SK-N-SH treated with all-trans-retinoic acid at 6 μM for 48 hours (cell line): Measurements from ENCODE around the gene RBMS3.

Source experiments
- ATAC-seq: fragments of 200-7000 bp; cut with Tn5 transposase; 3 replicates; pipeline ENCODE4 v1.9.1; 2020; ENCODE audit warnings: mild to moderate bottlenecking, moderate library complexity
- ARNTL ChIP-seq: fragments of 450-650 bp; formaldehyde crosslinking; IDR thresholded peaks from 2 replicates; pipeline ENCODE4 v1.5.0; 2020; ENCODE audit warnings: low read depth, mild to moderate bottlenecking, moderate library complexity, borderline replicate concordance
- BACH2 ChIP-seq: fragments of 250-450 bp; sonication (Bioruptor Pico); IDR thresholded peaks from 2 replicates; pipeline ENCODE4 v1.9.0; 2021; ENCODE audit warnings: mild to moderate bottlenecking, borderline replicate concordance
- CREB5 ChIP-seq: fragments of 250-450 bp; sonication (Bioruptor Pico); IDR thresholded peaks from 2 replicates; pipeline ENCODE4 v1.5.1; 2020; ENCODE audit warnings: low read depth, mild to moderate bottlenecking, moderate library complexity
- CSDC2 ChIP-seq: fragments of 250-450 bp; sonication (Bioruptor Pico); IDR thresholded peaks from 2 replicates; pipeline ENCODE4 v1.5.0; 2020; ENCODE audit warnings: mild to moderate bottlenecking, moderate library complexity
- CSRNP3 ChIP-seq: fragments of 250-450 bp; sonication (Bioruptor Pico); IDR thresholded peaks from 2 replicates; pipeline ENCODE4 v1.5.1; 2021; ENCODE audit warnings: mild to moderate bottlenecking, moderate library complexity
- ESRRG ChIP-seq: fragments of 250-450 bp; sonication (Bioruptor Pico); IDR thresholded peaks from 2 replicates; pipeline ENCODE4 v1.6.1; 2021; ENCODE audit warnings: mild to moderate bottlenecking
- GLIS3 ChIP-seq: fragments of 250-450 bp; sonication (Bioruptor Pico); IDR thresholded peaks from 2 replicates; pipeline ENCODE4 v1.5.0; 2020; ENCODE audit warnings: mild to moderate bottlenecking, moderate library complexity
- ISL1 ChIP-seq: fragments of 250-450 bp; sonication (Bioruptor Pico); IDR thresholded peaks from 2 replicates; pipeline ENCODE4 v2.1.2; 2022; ENCODE audit warnings: mild to moderate bottlenecking, moderate library complexity
- OSR1 ChIP-seq: fragments of 250-450 bp; sonication (Bioruptor Pico); IDR thresholded peaks from 2 replicates; pipeline ENCODE4 v1.8.0; 2022; ENCODE audit warnings: moderate library complexity, mild to moderate bottlenecking, inconsistent platforms
- PATZ1 ChIP-seq: fragments of 250-450 bp; sonication (Bioruptor Pico); IDR thresholded peaks from 2 replicates; pipeline ENCODE4 v1.8.0; 2020; ENCODE audit warnings: mild to moderate bottlenecking, moderate library complexity, borderline replicate concordance
- POU6F1 ChIP-seq: fragments of 250-450 bp; sonication (Bioruptor Pico); IDR thresholded peaks from 2 replicates; pipeline ENCODE4 v1.8.0; 2021; ENCODE audit warnings: low read depth, mild to moderate bottlenecking, moderate library complexity, borderline replicate concordance
- PPARA ChIP-seq: fragments of 250-450 bp; sonication (Bioruptor Pico); IDR thresholded peaks from 2 replicates; pipeline ENCODE4 v1.5.0; 2020; ENCODE audit warnings: mild to moderate bottlenecking, borderline replicate concordance
- RARB ChIP-seq: fragments of 250-450 bp; sonication (Bioruptor Pico); IDR thresholded peaks from 2 replicates; pipeline ENCODE4 v1.8.0; 2021; ENCODE audit warnings: mild to moderate bottlenecking, moderate library complexity
- SNAI2 ChIP-seq: fragments of 250-450 bp; sonication (Bioruptor Pico); IDR thresholded peaks from 2 replicates; pipeline ENCODE4 v1.5.0; 2020; ENCODE audit warnings: mild to moderate bottlenecking, moderate library complexity
- TCF4 ChIP-seq: fragments of 250-450 bp; sonication (Bioruptor Pico); IDR thresholded peaks from 2 replicates; pipeline ENCODE4 v1.8.0; 2021; ENCODE audit warnings: mild to moderate bottlenecking, moderate library complexity, borderline replicate concordance
- ZC3H10 ChIP-seq: fragments of 250-450 bp; sonication (Bioruptor Pico); IDR thresholded peaks from 2 replicates; pipeline ENCODE4 v1.5.1; 2021; ENCODE audit warnings: mild to moderate bottlenecking, moderate library complexity
- ZFP3 ChIP-seq: fragments of 250-450 bp; sonication (Bioruptor Pico); IDR thresholded peaks from 2 replicates; pipeline ENCODE4 v1.5.0; 2020; ENCODE audit warnings: mild to moderate bottlenecking, moderate library complexity
- ZFP30 ChIP-seq: fragments of 450-650 bp; formaldehyde crosslinking; IDR thresholded peaks from 2 replicates; pipeline ENCODE4 v1.5.0; 2022; ENCODE audit warnings: mild to moderate bottlenecking, moderate library complexity
- ZNF565 ChIP-seq: fragments of 450-650 bp; formaldehyde crosslinking; conservative IDR thresholded peaks from 2 replicates; pipeline ENCODE4 v1.5.0; 2020; ENCODE audit warnings: low read depth, mild to moderate bottlenecking, moderate library complexity

RBMS3 gene

GRCh38 chr3:29972320-29972993 is 691.6 kb downstream of the RBMS3 start:
- TF ChIP-seq ISL1 (CRISPR knock-in tag) (no peak), ZFP3 (CRISPR knock-in tag) (no peak), GLIS3 (CRISPR knock-in tag) (no peak), CSDC2 (CRISPR knock-in tag) (no peak), ZNF565 (no peak), POU6F1 (CRISPR knock-in tag) (no peak), CREB5 (CRISPR knock-in tag) (no peak), PATZ1 (CRISPR knock-in tag) (no peak), SNAI2 (CRISPR knock-in tag) (no peak)
- ATAC-seq, result no peak; the same call in 2 of the 3 replicates

GRCh38 chr3:29973763-29974162 is 692.9 kb downstream of the RBMS3 start:
- ATAC-seq, result no peak
- no peak for TF ChIP-seq ESRRG (CRISPR knock-in tag)
- TF ChIP-seq BACH2 (CRISPR knock-in tag), result no peak
- TF ChIP-seq GLIS3 (CRISPR knock-in tag), result no peak
- no peak for TF ChIP-seq CSRNP3 (CRISPR knock-in tag)
- no peak for TF ChIP-seq CREB5 (CRISPR knock-in tag)
- no peak for TF ChIP-seq POU6F1 (CRISPR knock-in tag)
- no peak for TF ChIP-seq PATZ1 (CRISPR knock-in tag)
- TF ChIP-seq ARNTL, result no peak
- TF ChIP-seq SNAI2 (CRISPR knock-in tag), result no peak
- TF ChIP-seq ZNF565, result no peak
- TF ChIP-seq CSDC2 (CRISPR knock-in tag), result no peak
- TF ChIP-seq ZC3H10, result no peak
- TF ChIP-seq OSR1, result no peak
- no peak for TF ChIP-seq RARB

GRCh38 chr3:29976871-29977270 is 696.0 kb downstream of the RBMS3 start:
- no peak for ATAC-seq
- TF ChIP-seq TCF4 (CRISPR knock-in tag), result no peak
- TF ChIP-seq ISL1 (CRISPR knock-in tag), result no peak
- no peak for TF ChIP-seq CSDC2 (CRISPR knock-in tag)
- no peak for TF ChIP-seq POU6F1 (CRISPR knock-in tag)
- TF ChIP-seq ZNF565, result no peak
- TF ChIP-seq PPARA, result no peak
- TF ChIP-seq ZFP30 (CRISPR knock-in tag), result no peak
- no peak for TF ChIP-seq CSRNP3 (CRISPR knock-in tag)
- TF ChIP-seq ZFP3 (CRISPR knock-in tag), result no peak
- TF ChIP-seq RARB, result no peak
- no peak for TF ChIP-seq ESRRG (CRISPR knock-in tag)
- TF ChIP-seq ARNTL, result no peak
- no peak for TF ChIP-seq ZC3H10
- TF ChIP-seq SNAI2 (CRISPR knock-in tag), result no peak
